H1 (cell line): ENCODE data around the gene PIGU. TPM values are rescaled to one million over a fixed set of nuclear protein-coding genes. Genes with fewer than 3 reads are reported as not detected.

ENCODE experiments used
- CTCF ChIA-PET: fragments of 300-600 bp; sonication (Branson Sonifier 250); formaldehyde crosslinking; loops from one replicate; lab custom pipeline; 2021; ENCODE audit not compliant: partially characterized antibody; lab: Charles Lee
- POLR2A ChIA-PET: fragments of 300-600 bp; sonication (Branson Sonifier 250); formaldehyde crosslinking; loops from one replicate; lab custom pipeline; 2021; ENCODE audit warnings: inconsistent platforms; ENCODE audit not compliant: partially characterized antibody; lab: Charles Lee
- DNase-seq, 2 experiments: peaks; one replicate each; pipeline versions ENCODE4 v3.0.0 to v3.0.0-alpha.2; 2010 to 2022; ENCODE audit warnings: low spot score in 2 of 2, low read depth in 1 of 2, mixed read lengths in 1 of 2
- FAIRE-seq: peaks from 2 replicates; lab custom pipeline; 2011; peaks lifted over from hg19 to GRCh38; lab: Jason Lieb, UNC
- H2AFZ ChIP-seq: 2 replicates; pipeline ENCODE4 v1.8.1; 2012; ENCODE audit warnings: low read length, inconsistent platforms
- H2AK5ac ChIP-seq: 2 replicates; pipeline ENCODE4 v1.6.1; 2013; ENCODE audit warnings: low read depth, low read length
- H2BK120ac ChIP-seq: replicated peaks from 2 replicates; pipeline ENCODE3; 2013; ENCODE audit warnings: low read depth, low read length, inconsistent platforms
- H2BK12ac ChIP-seq: 2 replicates; pipeline ENCODE4 v1.6.1; 2013; ENCODE audit warnings: low read depth, low read length
- H2BK15ac ChIP-seq: 2 replicates; pipeline ENCODE4 v1.6.1; 2013; ENCODE audit warnings: low read length
- H2BK20ac ChIP-seq: 2 replicates; pipeline ENCODE4 v1.6.1; 2013; ENCODE audit warnings: low read length
- H2BK5ac ChIP-seq: 2 replicates; pipeline ENCODE4 v1.6.1; 2013; ENCODE audit warnings: low read depth, low read length
- H3K14ac ChIP-seq: 2 replicates; pipeline ENCODE4 v1.6.1; 2013; ENCODE audit warnings: inconsistent platforms; ENCODE audit not compliant: insufficient read length
- H3K18ac ChIP-seq: 2 replicates; pipeline ENCODE4 v1.6.1; 2013; ENCODE audit warnings: low read length; ENCODE audit errors: extremely low read depth
- H3K23ac ChIP-seq: 2 replicates; pipeline ENCODE4 v1.6.1; 2013; ENCODE audit warnings: inconsistent platforms; ENCODE audit not compliant: insufficient read length
- H3K23me2 ChIP-seq: 2 replicates; pipeline ENCODE4 v1.6.1; 2013; ENCODE audit warnings: low read depth, low read length
- H3K27ac ChIP-seq: 2 replicates; pipeline ENCODE4 v1.6.1; 2011; ENCODE audit warnings: low read depth, low read length, inconsistent platforms
- H3K27me3 ChIP-seq, 4 experiments: replicated peaks in 1 of 4; 1 replicate in 1 of 4; 2 replicates in 3 of 4; pipeline versions ENCODE4 v1.6.1 to v1.8.1; 2011 to 2013; ENCODE audit warnings: low read length in 3 of 4, mild to moderate bottlenecking in 3 of 4, inconsistent platforms in 2 of 4, mixed read lengths in 2 of 4, moderate library complexity in 1 of 4; ENCODE audit not compliant: control insufficient read depth in 3 of 4, insufficient read depth in 3 of 4; ENCODE audit errors: extremely low read depth in 1 of 4
- H3K36me3 ChIP-seq, 4 experiments: 2 replicates each; pipeline versions ENCODE4 v1.6.1 to v1.8.1; 2011 to 2013; ENCODE audit warnings: mild to moderate bottlenecking in 4 of 4, low read length in 3 of 4, moderate library complexity in 2 of 4, control low read depth in 1 of 4, inconsistent platforms in 1 of 4; ENCODE audit not compliant: insufficient read depth in 4 of 4, control insufficient read depth in 2 of 4
- H3K4ac ChIP-seq: replicated peaks from 2 replicates; pipeline ENCODE3; 2013; ENCODE audit warnings: low read length, low read depth, mixed read lengths, inconsistent platforms; ENCODE audit not compliant: insufficient read length
- H3K4me1 ChIP-seq, 4 experiments: replicated peaks in 1 of 4; 1 replicate in 1 of 4; 2 replicates in 3 of 4; pipeline versions ENCODE4 v1.6.1 to v1.8.1; 2011 to 2013; ENCODE audit warnings: low read length in 3 of 4, inconsistent platforms in 2 of 4, mixed read lengths in 1 of 4; ENCODE audit not compliant: insufficient read depth in 4 of 4, control insufficient read depth in 3 of 4
- H3K4me2 ChIP-seq, 2 experiments: 2 replicates each; pipeline versions ENCODE4 v1.6.1 to v1.8.1; 2011 to 2013; ENCODE audit warnings: low read depth in 2 of 2, low read length in 2 of 2, control low read depth in 1 of 2, inconsistent platforms in 1 of 2, mild to moderate bottlenecking in 1 of 2; ENCODE audit not compliant: insufficient read depth in 1 of 2
- H3K4me3 ChIP-seq, 4 experiments: fragments of 200-600, 300-600 bp in 1 of 4; sonication (generic), shearing (Covaris generic), sonication (Bioruptor Twin) in 1 of 4; 2 replicates each; pipeline versions ENCODE4 v1.5.1 to v1.8.1; 2011 to 2016; ENCODE audit warnings: low read length in 4 of 4, low read depth in 3 of 4, control low read depth in 2 of 4, inconsistent platforms in 2 of 4, mild to moderate bottlenecking in 2 of 4, mixed read lengths in 1 of 4, moderate library complexity in 1 of 4; ENCODE audit not compliant: insufficient read depth in 2 of 4; ENCODE audit errors: extremely low read depth in 1 of 4
- H3K56ac ChIP-seq: replicated peaks from 2 replicates; pipeline ENCODE3; 2013; ENCODE audit warnings: low read depth, mild to moderate bottlenecking, mixed read lengths, low read length, inconsistent platforms; ENCODE audit not compliant: insufficient read length
- H3K79me1 ChIP-seq: 2 replicates; pipeline ENCODE4 v1.6.1; 2013; ENCODE audit warnings: low read depth, low read length, control low read depth
- H3K79me2 ChIP-seq, 2 experiments: 2 replicates each; pipeline versions ENCODE4 v1.6.1 to v1.8.1; 2012 to 2013; ENCODE audit warnings: low read length in 2 of 2, mild to moderate bottlenecking in 2 of 2, inconsistent platforms in 1 of 2; ENCODE audit not compliant: insufficient read depth in 2 of 2, control insufficient read depth in 1 of 2
- H3K9ac ChIP-seq, 4 experiments: replicated peaks in 1 of 4; 1 replicate in 1 of 4; 2 replicates in 3 of 4; pipeline versions ENCODE4 v1.6.1 to v1.8.1; 2011 to 2013; ENCODE audit warnings: low read depth in 3 of 4, low read length in 3 of 4, control low read depth in 2 of 4, mild to moderate bottlenecking in 2 of 4, moderate library complexity in 2 of 4, inconsistent platforms in 1 of 4; ENCODE audit errors: extremely low read depth in 1 of 4
- H3K9me3 ChIP-seq, 2 experiments: 2 replicates each; pipeline versions ENCODE4 v1.6.1 to v1.8.1; 2012 to 2013; ENCODE audit warnings: mild to moderate bottlenecking in 2 of 2, moderate library complexity in 2 of 2, control low read depth in 1 of 2, inconsistent platforms in 1 of 2, low read depth in 1 of 2, low read length in 1 of 2, mixed read lengths in 1 of 2; ENCODE audit not compliant: insufficient read depth in 2 of 2
- H4K20me1 ChIP-seq, 2 experiments: replicated peaks in 1 of 2; 2 replicates each; pipeline versions ENCODE3 to v1.8.1; 2011 to 2013; ENCODE audit warnings: inconsistent platforms in 2 of 2, low read length in 2 of 2, mild to moderate bottlenecking in 1 of 2; ENCODE audit not compliant: insufficient read depth in 2 of 2, control insufficient read depth in 1 of 2
- H4K5ac ChIP-seq: 2 replicates; pipeline ENCODE4 v1.6.1; 2013; ENCODE audit warnings: low read length, low read depth, mixed read lengths, inconsistent platforms; ENCODE audit not compliant: insufficient read length
- H4K8ac ChIP-seq: 2 replicates; pipeline ENCODE4 v1.8.0; 2013; ENCODE audit warnings: mild to moderate bottlenecking, moderate library complexity, low read length, inconsistent platforms; ENCODE audit not compliant: insufficient read depth; ENCODE audit errors: extremely low read depth
- H4K91ac ChIP-seq: replicated peaks from 2 replicates; pipeline ENCODE3; 2013; ENCODE audit warnings: low read length, mixed read lengths, inconsistent platforms; ENCODE audit not compliant: insufficient read length
- BACH1 ChIP-seq: IDR thresholded peaks from 2 replicates; pipeline ENCODE4 v1.6.1; 2012; ENCODE audit warnings: low read length, improper control_type of control experiment
- MAFK ChIP-seq: IDR thresholded peaks from 2 replicates; pipeline ENCODE4 v1.6.1; 2012; ENCODE audit warnings: low read depth, mild to moderate bottlenecking, improper control_type of control experiment, low read length
- POLR2AphosphoS5 ChIP-seq: IDR thresholded peaks from 2 replicates; pipeline ENCODE4 v1.6.1; 2011; ENCODE audit warnings: low read depth, low read length
- RBBP5 ChIP-seq: IDR thresholded peaks from 2 replicates; pipeline ENCODE4 v1.7.1; 2012; ENCODE audit warnings: low read depth, mild to moderate bottlenecking, inconsistent platforms, low read length, moderate library complexity, borderline replicate concordance
- RNF2 ChIP-seq: fragments of 200-900, 300-1000 bp; sonication (generic); IDR thresholded peaks from 2 replicates; pipeline ENCODE4 v1.7.1; 2016; ENCODE audit warnings: borderline replicate concordance, low read depth, mild to moderate bottlenecking, antibody characterized with exemption, low read length; ENCODE audit not compliant: poor library complexity, severe bottlenecking; ENCODE audit errors: missing control alignments
- SIRT6 ChIP-seq: IDR thresholded peaks from one replicate; pipeline ENCODE4 v1.7.1; 2012; ENCODE audit warnings: low read length, inconsistent platforms
- WGBS, 2 experiments: shearing (Covaris generic) in 1 of 2; methylation state at CpG; one replicate each; pipeline versions ENCODE4 v1.1.6 to v1.1.7; 2013 to 2015; ENCODE audit warnings: low lambda C conversion rate in 2 of 2, mixed read lengths in 2 of 2, inconsistent platforms in 1 of 2, low coverage in 1 of 2, missing lambda C conversion rate in 1 of 2; ENCODE audit not compliant: insufficient replicate concordance in 2 of 2, insufficient coverage in 1 of 2, insufficient read length in 1 of 2; ENCODE audit errors: extremely low coverage in 1 of 2, missing lambda C conversion rate in 1 of 2; 5-methylcytosine and 5-hydroxymethylcytosine counted together
- polyA plus RNA-seq, 7 experiments: library from polyadenylated mRNA; depleted of rRNA in 3 of 7; stranded (reverse) in 5 of 7; unstranded in 2 of 7; fragments of >200 nt in 5 of 7; fragments of 200-250 nt in 2 of 7; gene quantifications; 1 replicate in 5 of 7; 2 replicates in 1 of 7; 4 replicates in 1 of 7; pipeline versions ENCODE4 v1.2.1 to v1.2.3, GENCODE V29; 2011 to 2013; ENCODE audit warnings: missing spikeins in 2 of 7, mixed read lengths in 2 of 7
- total RNA-seq: library from RNA; stranded (reverse); fragmentation: NEBNext Ultra II Directional; extraction: Animal tissue kit (Norgen Biotek cat#: 25700); gene quantifications from 2 replicates; pipeline ENCODE4 v1.2.1, GENCODE V29; 2021
- TF ChIP-seq, protein P1 (sequence below): IDR thresholded peaks from 2 replicates; pipeline ENCODE4 v1.6.1; 2012; ENCODE audit warnings: inconsistent platforms
- TF ChIP-seq, protein P2 (sequence below): IDR thresholded peaks from 2 replicates; pipeline ENCODE4 v1.6.1; 2011; ENCODE audit warnings: low read length, improper control_type of control experiment
- TF ChIP-seq, protein P3 (sequence below): IDR thresholded peaks from 2 replicates; pipeline ENCODE4 v1.6.1; 2011; ENCODE audit warnings: low read depth, mild to moderate bottlenecking, low read length; ENCODE audit not compliant: insufficient read depth

PIGU gene
- total and polyA plus RNA-seq, 2 of the 8 experiments (the other 6 are each of a cell fraction or from before 2014, with no cell fraction given) = 28.3 to 117 TPM

DNA sequence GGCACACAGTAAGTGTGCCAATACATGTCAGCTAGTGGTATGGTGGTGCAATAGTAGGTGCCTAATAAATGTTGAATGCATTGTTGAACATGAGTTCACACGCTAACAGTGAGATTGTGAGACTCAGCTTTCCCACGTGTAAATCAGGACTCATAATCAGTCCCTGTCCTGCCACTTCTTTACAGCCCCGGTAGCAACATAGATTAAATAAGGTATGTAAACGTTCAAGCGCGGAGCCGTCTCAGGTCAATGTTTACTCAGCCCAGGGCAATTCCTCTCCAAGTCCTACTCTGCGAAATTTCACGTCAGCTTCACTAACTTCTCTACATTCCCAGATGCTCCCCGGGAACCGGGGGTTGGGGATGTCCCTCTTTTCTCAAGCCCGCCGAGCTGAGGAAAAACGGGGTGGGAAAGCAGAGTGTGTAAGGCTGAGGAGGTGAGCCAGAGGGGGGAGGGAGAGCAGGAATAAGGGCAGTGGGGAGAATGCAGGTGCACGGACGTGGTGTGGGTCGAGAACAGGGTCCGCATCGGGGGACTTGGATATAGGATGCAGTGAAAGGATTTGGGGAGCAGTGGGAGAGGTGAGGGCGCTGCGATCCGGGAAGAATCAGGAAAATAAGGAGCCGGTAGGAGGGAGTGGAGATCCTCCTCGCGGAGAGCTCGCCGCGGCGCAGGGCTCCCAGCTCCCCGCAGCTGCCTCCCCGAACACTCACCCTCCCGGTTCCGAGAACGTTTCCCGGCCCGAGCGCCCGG lies 26.7 kb upstream of the PIGU start:
- Histone ChIP-seq H2BK120ac (no peak overlapping the region), H4K20me1 (peaks cover 0 to 2% of the 10 kb centered on the region in 2 experiments), H3K23ac (no peak overlapping the region), H3K79me1 (no peaks in the 10 kb centered on the region), H3K14ac (peak overlapping the region; percentile 82), H3K4me2 (peak overlapping the region; percentile 96 to 100), H3K9ac (peak overlapping the region; percentile 32 to 78 (median 36); a peak in 6 of 7 replicates), H2BK20ac (no peak overlapping the region), H2BK15ac (0 out of 2 replicates have a peak overlapping the region, but pooled peaks have one; percentile 83), H3K9me3 (no peaks in the 10 kb centered on the region), H4K91ac (no peak overlapping the region), H3K36me3 (no peaks in the 10 kb centered on the region), H3K79me2 (no peaks in the 10 kb centered on the region), H2AFZ (peak overlapping the region; percentile 87), H3K27ac (no peak overlapping the region), H3K4me1 (peaks cover 0 to 9% (median 5%) of the 10 kb centered on the region in 4 experiments; a peak in 4 of 7 replicates), H2BK12ac (0 out of 2 replicates have a peak overlapping the region, but pooled peaks have one; percentile 80), H2AK5ac (no peak overlapping the region), H3K56ac (no peak overlapping the region), H4K5ac (no peak overlapping the region), H3K4ac (no peak overlapping the region), H3K27me3 (peaks cover 0 to 13% (median 12%) of the 10 kb centered on the region in 4 experiments; a peak in 6 of 7 replicates), H2BK5ac (no peak overlapping the region), H4K8ac (no peak overlapping the region; the same call in 1 of the 2 replicates), H3K4me3 (peak overlapping the region; percentile 75 to 90 (median 82)), H3K23me2 (peaks cover 3% of the 10 kb centered on the region; the same call in 1 of the 2 replicates), H3K18ac (peak overlapping the region; percentile 24; the same call in 1 of the 2 replicates)
- FAIRE-seq (no peak), DNase-seq (no peak)
- POLR2A ChIA-PET = interaction anchor here (1.0 to 1.7 kb wide), 6 partner anchors 9 to 401 kb away, joined by 3 to 8 read pairs (median 3); partner anchors contain the start of genes DYNLRB1 and PIGU
- WGBS, 2 experiments = 6% methylated on average over 29 of the region's 38 CpGs; no CpG with 5 or more reads in 1 of the 2 experiments
- CTCF ChIA-PET = interaction anchor here (0.6 to 1.2 kb wide), 5 partner anchors 22 to 391 kb away, joined by 3 to 4 read pairs (median 3); no protein-coding TSS in a partner anchor
- TF ChIP-seq, protein P1, sequence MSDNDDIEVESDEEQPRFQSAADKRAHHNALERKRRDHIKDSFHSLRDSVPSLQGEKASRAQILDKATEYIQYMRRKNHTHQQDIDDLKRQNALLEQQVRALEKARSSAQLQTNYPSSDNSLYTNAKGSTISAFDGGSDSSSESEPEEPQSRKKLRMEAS = no peak
- TF ChIP-seq RBBP5 (0 out of 2 replicates have a peak, but pooled peaks have one; percentile 1), BACH1 (no peak), RNF2 (no peak), SIRT6 (no peak), MAFK (no peak), POLR2AphosphoS5 (no peak)
- TF ChIP-seq, protein P2, sequence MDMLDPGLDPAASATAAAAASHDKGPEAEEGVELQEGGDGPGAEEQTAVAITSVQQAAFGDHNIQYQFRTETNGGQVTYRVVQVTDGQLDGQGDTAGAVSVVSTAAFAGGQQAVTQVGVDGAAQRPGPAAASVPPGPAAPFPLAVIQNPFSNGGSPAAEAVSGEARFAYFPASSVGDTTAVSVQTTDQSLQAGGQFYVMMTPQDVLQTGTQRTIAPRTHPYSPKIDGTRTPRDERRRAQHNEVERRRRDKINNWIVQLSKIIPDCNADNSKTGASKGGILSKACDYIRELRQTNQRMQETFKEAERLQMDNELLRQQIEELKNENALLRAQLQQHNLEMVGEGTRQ = no peak
- TF ChIP-seq, protein P3, sequence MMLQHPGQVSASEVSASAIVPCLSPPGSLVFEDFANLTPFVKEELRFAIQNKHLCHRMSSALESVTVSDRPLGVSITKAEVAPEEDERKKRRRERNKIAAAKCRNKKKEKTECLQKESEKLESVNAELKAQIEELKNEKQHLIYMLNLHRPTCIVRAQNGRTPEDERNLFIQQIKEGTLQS = no peak
